ENCODE results near the gene TRAK2.
"Not testable (repeated sequence)": the region's sequence is repeated elsewhere in the genome, so short reads cannot be mapped to it uniquely, and the experiment has no call there.

Gene TRAK2

GRCh38 chr2:201450954-201451291, 335 bp downstream of the TRAK2 start:
- no peak for DNase-seq

- no peak for DNase-seq
Measured at GRCh38 chr2:201448701-201449100, 2.6 kb downstream of the TRAK2 start.

- no peak for DNase-seq
Measured at GRCh38 chr2:201448061-201448460, 3.2 kb downstream of the TRAK2 start.

- DNase-seq, result no peak
Measured at GRCh38 chr2:201447086-201447485, 4.2 kb downstream of the TRAK2 start.

- no peak for DNase-seq
Measured at GRCh38 chr2:201444746-201445465, 6.4 kb downstream of the TRAK2 start.

GRCh38 chr2:201441409-201441808, 9.8 kb downstream of the TRAK2 start:
- no peak for DNase-seq

GRCh38 chr2:201440182-201440581, 11.1 kb downstream of the TRAK2 start:
- no peak for DNase-seq

- DNase-seq, result not testable (repeated sequence)
Measured at GRCh38 chr2:201439336-201439922, 11.8 kb downstream of the TRAK2 start.

- DNase-seq, result no peak
Measured at GRCh38 chr2:201436141-201436540, 15.1 kb downstream of the TRAK2 start.

- DNase-seq, result no peak
Measured at GRCh38 chr2:201433394-201433995, 17.8 kb downstream of the TRAK2 start.

- DNase-seq, result no peak
Measured at GRCh38 chr2:201432621-201433393, 18.5 kb downstream of the TRAK2 start.

GRCh38 chr2:201432038-201432620, 19.1 kb downstream of the TRAK2 start:
- no peak for DNase-seq

GRCh38 chr2:201430839-201431238, 20.4 kb downstream of the TRAK2 start:
- no peak for DNase-seq

- DNase-seq, result not testable (repeated sequence)
Measured at GRCh38 chr2:201430322-201430721, 20.9 kb downstream of the TRAK2 start.

GRCh38 chr2:201429835-201430234, 21.4 kb downstream of the TRAK2 start:
- DNase-seq, result not testable (repeated sequence)

- DNase-seq, result not testable (repeated sequence)
Measured at GRCh38 chr2:201428366-201428765, 22.9 kb downstream of the TRAK2 start.

GRCh38 chr2:201425952-201426351, 25.3 kb downstream of the TRAK2 start:
- no peak for DNase-seq

GRCh38 chr2:201420442-201421113, 30.7 kb downstream of the TRAK2 start:
- DNase-seq, result no peak

- no peak for DNase-seq
Measured at GRCh38 chr2:201419986-201420385, 31.3 kb downstream of the TRAK2 start.

- DNase-seq, result no peak
Measured at GRCh38 chr2:201419057-201419635, 32.1 kb downstream of the TRAK2 start.

GRCh38 chr2:201415149-201415548, 36.1 kb downstream of the TRAK2 start:
- DNase-seq, result no peak
